Panc1 (cell line): ENCODE results near the gene TTLL5.

ENCODE experiments used
- POLR2AphosphoS5 ChIP-seq: IDR thresholded peaks from 2 replicates; pipeline ENCODE4 v1.6.1; 2012; ENCODE audit warnings: mild to moderate bottlenecking, low read depth, low read length, moderate library complexity
- TF ChIP-seq, protein P1 (sequence below): fragments of 450-650 bp; IDR thresholded peaks from 2 replicates; pipeline ENCODE4 v1.5.1; 2017; ENCODE audit warnings: mild to moderate bottlenecking
- TF ChIP-seq, protein P2 (sequence below), 2 experiments: IDR thresholded peaks; 2 replicates each; pipeline ENCODE4 v1.6.1; 2011 to 2012; ENCODE audit warnings: low read depth in 2 of 2, control low read depth in 1 of 2, low read length in 1 of 2, mild to moderate bottlenecking in 1 of 2, moderate library complexity in 1 of 2; ENCODE audit not compliant: insufficient read depth in 1 of 2

DNA sequence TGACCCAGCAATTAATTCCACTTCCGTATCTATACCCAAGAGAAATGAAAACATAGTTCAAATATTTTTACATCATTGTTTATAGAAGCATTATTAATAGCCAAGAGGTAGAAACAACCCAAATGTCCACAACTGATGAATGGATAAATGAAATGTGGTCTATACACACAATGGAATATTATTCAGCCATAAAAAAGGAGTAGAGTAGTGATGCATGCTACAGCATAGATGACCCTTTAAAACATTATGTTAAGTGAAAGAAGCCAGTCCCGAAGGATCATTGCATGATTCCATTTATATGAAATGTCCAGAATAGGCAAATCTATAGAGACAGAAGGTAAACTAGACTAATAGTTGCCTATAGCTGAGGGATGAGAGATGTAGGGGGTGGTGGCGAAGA lies 291.4 kb downstream of the TTLL5 start:
- TF ChIP-seq, protein P1, sequence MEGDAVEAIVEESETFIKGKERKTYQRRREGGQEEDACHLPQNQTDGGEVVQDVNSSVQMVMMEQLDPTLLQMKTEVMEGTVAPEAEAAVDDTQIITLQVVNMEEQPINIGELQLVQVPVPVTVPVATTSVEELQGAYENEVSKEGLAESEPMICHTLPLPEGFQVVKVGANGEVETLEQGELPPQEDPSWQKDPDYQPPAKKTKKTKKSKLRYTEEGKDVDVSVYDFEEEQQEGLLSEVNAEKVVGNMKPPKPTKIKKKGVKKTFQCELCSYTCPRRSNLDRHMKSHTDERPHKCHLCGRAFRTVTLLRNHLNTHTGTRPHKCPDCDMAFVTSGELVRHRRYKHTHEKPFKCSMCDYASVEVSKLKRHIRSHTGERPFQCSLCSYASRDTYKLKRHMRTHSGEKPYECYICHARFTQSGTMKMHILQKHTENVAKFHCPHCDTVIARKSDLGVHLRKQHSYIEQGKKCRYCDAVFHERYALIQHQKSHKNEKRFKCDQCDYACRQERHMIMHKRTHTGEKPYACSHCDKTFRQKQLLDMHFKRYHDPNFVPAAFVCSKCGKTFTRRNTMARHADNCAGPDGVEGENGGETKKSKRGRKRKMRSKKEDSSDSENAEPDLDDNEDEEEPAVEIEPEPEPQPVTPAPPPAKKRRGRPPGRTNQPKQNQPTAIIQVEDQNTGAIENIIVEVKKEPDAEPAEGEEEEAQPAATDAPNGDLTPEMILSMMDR, result no peak
- no peak for TF ChIP-seq POLR2AphosphoS5
- TF ChIP-seq, protein P2, sequence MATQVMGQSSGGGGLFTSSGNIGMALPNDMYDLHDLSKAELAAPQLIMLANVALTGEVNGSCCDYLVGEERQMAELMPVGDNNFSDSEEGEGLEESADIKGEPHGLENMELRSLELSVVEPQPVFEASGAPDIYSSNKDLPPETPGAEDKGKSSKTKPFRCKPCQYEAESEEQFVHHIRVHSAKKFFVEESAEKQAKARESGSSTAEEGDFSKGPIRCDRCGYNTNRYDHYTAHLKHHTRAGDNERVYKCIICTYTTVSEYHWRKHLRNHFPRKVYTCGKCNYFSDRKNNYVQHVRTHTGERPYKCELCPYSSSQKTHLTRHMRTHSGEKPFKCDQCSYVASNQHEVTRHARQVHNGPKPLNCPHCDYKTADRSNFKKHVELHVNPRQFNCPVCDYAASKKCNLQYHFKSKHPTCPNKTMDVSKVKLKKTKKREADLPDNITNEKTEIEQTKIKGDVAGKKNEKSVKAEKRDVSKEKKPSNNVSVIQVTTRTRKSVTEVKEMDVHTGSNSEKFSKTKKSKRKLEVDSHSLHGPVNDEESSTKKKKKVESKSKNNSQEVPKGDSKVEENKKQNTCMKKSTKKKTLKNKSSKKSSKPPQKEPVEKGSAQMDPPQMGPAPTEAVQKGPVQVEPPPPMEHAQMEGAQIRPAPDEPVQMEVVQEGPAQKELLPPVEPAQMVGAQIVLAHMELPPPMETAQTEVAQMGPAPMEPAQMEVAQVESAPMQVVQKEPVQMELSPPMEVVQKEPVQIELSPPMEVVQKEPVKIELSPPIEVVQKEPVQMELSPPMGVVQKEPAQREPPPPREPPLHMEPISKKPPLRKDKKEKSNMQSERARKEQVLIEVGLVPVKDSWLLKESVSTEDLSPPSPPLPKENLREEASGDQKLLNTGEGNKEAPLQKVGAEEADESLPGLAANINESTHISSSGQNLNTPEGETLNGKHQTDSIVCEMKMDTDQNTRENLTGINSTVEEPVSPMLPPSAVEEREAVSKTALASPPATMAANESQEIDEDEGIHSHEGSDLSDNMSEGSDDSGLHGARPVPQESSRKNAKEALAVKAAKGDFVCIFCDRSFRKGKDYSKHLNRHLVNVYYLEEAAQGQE (IDR thresholded peaks at IDR 0.05; ENCODE audit: insufficient read depth in 1 of 2, low read depth in 2 of 2, low read length in 1 of 2), result no peak
